Astrocyte of the cerebellum (primary cell): ENCODE measurements around the gene DDX31.

ENCODE experiments used
- DNase-seq: peaks from one replicate; pipeline ENCODE4 v3.0.0-alpha.2; 2011; ENCODE audit warnings: low read depth
- H3K4me3 ChIP-seq: 2 replicates; pipeline ENCODE4 v1.5.1; 2011; ENCODE audit warnings: mild to moderate bottlenecking, low read depth, low read length, moderate library complexity
- in situ Hi-C: cut with HindIII; loops from 2 replicates; pipeline ENCODE4 v1.10.0; 2017; ENCODE audit warnings: low sequenced_read_pairs
- TF ChIP-seq, protein P1 (sequence below): IDR thresholded peaks from 2 replicates; pipeline ENCODE4 v1.5.1; 2012; ENCODE audit warnings: low read length, low read depth, moderate library complexity, mild to moderate bottlenecking; ENCODE audit errors: missing control alignments

The DDX31 gene

DNA sequence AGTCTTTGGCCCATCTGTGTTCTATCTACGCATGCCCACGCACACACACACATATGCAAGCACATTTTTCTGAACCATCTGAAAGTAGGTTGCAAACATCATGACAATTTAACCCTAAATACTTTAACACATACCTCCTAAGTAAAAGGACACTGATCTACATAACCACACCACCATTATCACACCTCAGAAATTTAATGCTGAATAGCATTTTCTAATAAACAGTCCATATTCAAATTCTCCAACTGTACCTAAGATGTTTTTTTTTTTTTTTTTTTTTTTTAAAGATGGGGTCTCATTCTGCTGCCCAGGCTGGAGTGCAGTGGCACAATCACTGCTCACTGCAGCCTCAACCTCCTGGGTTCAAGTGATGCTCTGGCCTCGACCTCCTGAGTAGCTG is 35.5 kb downstream of the DDX31 start:
- TF ChIP-seq, protein P1, sequence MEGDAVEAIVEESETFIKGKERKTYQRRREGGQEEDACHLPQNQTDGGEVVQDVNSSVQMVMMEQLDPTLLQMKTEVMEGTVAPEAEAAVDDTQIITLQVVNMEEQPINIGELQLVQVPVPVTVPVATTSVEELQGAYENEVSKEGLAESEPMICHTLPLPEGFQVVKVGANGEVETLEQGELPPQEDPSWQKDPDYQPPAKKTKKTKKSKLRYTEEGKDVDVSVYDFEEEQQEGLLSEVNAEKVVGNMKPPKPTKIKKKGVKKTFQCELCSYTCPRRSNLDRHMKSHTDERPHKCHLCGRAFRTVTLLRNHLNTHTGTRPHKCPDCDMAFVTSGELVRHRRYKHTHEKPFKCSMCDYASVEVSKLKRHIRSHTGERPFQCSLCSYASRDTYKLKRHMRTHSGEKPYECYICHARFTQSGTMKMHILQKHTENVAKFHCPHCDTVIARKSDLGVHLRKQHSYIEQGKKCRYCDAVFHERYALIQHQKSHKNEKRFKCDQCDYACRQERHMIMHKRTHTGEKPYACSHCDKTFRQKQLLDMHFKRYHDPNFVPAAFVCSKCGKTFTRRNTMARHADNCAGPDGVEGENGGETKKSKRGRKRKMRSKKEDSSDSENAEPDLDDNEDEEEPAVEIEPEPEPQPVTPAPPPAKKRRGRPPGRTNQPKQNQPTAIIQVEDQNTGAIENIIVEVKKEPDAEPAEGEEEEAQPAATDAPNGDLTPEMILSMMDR = no peak
- no peak for DNase-seq
- in situ Hi-C loops = no loop called here
- H3K4me3 ChIP-seq = no peak overlapping the region

DNA sequence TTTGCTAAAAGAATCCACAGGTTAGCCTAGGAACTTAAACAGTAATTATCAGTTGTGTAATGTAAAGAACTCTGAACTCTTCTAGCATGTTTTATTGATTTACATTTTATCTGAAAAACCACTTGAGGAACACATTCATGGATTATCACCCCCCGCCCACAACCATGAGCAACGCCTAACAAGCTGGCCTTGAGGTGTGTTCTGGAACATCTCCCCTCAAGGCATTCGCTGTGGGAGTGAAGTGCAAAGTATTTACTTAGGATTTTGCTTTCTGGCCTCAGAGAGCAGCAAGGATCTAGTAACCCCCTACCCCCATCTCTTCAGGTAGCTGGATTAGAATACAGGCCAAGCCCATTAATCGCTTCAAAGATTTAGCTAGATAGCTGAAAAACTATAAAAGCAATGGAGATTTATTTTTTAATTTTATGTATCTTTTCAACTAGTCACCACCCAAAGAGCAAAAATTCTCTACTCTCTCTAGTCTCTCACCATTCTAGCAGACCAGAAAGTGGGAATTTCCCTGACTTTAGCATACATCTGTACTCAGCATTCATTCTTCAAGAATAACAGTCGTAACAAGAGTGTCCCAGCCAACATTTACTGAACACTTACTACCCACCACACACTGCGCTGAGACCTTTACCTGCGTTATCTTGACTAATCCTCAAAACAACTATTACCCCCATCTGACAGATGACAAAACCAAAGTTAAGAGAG is 37.2 kb downstream of the DDX31 start:
- H3K4me3 ChIP-seq = no peak overlapping the region
- TF ChIP-seq, protein P1 = no peak
- DNase-seq = no peak
- in situ Hi-C loops = no loop called here

DNA sequence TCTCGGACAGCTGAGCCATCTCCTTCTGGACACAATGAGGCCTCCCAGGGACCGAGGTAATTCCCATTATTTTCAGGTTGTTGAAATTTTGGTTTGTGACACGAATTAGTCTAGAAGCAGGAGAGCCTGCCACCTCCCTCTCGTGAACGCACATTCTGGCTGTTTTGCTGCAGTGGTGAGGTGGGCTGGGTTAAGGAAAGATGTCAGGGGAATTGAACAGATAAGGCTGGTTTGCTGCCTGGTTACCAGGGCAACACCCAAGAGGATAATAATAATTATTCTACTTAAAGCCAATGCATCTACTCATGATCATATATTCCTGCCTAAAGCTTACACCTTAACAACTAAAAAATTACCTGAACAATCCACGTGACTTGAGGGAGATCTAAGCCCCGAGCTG is 38.1 kb downstream of the DDX31 start:
- TF ChIP-seq, protein P1 = no peak
- DNase-seq = no peak
- no peak overlapping the region for H3K4me3 ChIP-seq
- in situ Hi-C loops = no loop called here

DNA sequence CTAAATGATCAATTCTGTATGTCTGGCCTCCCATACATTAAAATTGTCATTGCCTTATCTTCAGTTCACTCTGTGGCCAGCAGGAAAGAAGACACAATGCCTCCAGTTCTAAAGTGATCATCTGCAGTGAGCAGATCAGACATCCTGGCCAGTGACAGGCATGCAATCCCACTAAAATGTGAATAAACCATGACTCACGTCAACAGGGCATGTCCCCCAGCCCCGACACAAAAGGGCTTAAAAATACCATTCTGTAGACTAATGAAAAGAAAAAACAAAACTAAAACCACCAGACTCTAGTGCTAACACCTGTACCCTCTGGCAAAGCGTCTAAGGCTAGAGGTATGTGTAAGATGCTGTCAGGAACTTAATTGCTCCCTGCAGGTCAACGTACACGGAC is 38.5 kb downstream of the DDX31 start:
- in situ Hi-C loops = no loop called here
- TF ChIP-seq, protein P1 = no peak
- DNase-seq = peak; percentile 43
- no peak overlapping the region for H3K4me3 ChIP-seq

DNA sequence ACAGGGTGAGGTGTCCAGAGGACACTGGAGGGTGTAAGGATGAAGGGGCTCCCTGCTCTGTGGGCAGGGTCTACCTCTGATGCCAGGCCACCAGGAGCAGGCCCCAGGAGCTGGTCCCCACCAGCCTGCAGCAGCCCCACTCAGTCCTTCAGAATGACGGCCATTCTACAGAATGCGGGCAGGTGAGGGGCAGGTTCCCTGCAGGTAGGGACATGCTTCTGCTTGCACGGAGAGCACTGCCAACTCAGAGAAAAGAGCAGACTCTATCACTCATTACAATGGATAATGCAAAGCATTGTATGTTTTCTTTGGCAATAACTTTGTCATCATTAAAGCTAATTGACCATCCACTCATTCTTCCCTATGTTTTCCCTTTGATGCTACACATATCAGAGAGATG is 39.0 kb downstream of the DDX31 start:
- DNase-seq = no peak
- TF ChIP-seq, protein P1 = no peak
- no peak overlapping the region for H3K4me3 ChIP-seq
- in situ Hi-C loops = no loop called here

DNA sequence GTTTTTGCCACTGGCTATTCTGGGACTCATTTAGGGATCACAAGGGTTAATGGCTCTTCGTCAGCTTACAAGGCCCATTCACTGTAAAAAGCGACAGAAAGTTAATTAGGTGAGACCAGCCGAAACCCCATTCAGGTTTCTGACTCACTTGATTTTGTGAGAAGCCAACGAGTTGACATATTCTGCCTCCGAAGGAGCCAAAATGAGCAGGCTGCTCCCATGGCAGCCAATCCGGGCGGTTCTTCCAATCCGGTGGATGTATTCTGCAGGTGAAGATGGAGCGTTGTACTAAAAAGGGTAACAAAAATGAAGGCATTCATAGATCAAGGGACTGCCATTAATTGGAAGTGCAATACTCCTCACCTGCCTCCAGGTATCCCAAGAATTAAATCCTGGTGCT is 39.7 kb downstream of the DDX31 start:
- TF ChIP-seq, protein P1 = no peak
- no peak for DNase-seq
- in situ Hi-C loops = no loop called here
- H3K4me3 ChIP-seq = no peak overlapping the region
